Thoracic aorta (tissue), 2 donors: ENCODE data around the gene MARS1. TPM values are rescaled to one million over a fixed set of nuclear protein-coding genes. Genes with fewer than 3 reads are reported as not detected.

Experiments used
- ATAC-seq: fragments of 150-250 bp; one replicate; pipeline ENCODE4 v1.8.0; 2017; ENCODE audit warnings: low read depth; ENCODE audit not compliant: insufficient number of reproducible peaks, low FRiP score
- DNase-seq: peaks from one replicate; pipeline ENCODE4 v3.0.0-alpha.2; 2020; ENCODE audit warnings: low spot score
- H3K27ac ChIP-seq, 2 donors: fragments of 200-600 bp; sonication (generic); 1 replicate in 1 of 2; 2 replicates in 1 of 2; pipeline ENCODE4 v1.5.1; 2016; ENCODE audit warnings: mild to moderate bottlenecking in 2 of 2, moderate library complexity in 2 of 2
- H3K27me3 ChIP-seq: fragments of 200-600 bp; sonication (generic); replicated peaks from 2 replicates; pipeline ENCODE4 v1.6.0; 2016; ENCODE audit warnings: mild to moderate bottlenecking; ENCODE audit not compliant: insufficient read depth
- H3K36me3 ChIP-seq: fragments of 200-600 bp; sonication (generic); one replicate; pipeline ENCODE4 v1.5.1; 2016
- H3K4me1 ChIP-seq, 2 donors: fragments of 200-600 bp; sonication (generic); 1 replicate in 1 of 2; 2 replicates in 1 of 2; pipeline versions ENCODE4 v1.5.1 to v1.6.0; 2016; ENCODE audit warnings: low read depth in 2 of 2, mild to moderate bottlenecking in 1 of 2; ENCODE audit not compliant: control insufficient read depth in 1 of 2
- H3K4me3 ChIP-seq: fragments of 200-600 bp; sonication (generic); 2 replicates; pipeline ENCODE4 v1.5.1; 2016; ENCODE audit warnings: mild to moderate bottlenecking
- H3K9me3 ChIP-seq: fragments of 200-600 bp; sonication (generic); 2 replicates; pipeline ENCODE4 v1.5.1; 2016
- total RNA-seq, 2 donors: library from RNA; depleted of rRNA; stranded (reverse); fragments of >200 nt; gene quantifications; one replicate each; pipeline versions ENCODE4 v1.1.0 to v1.2.3, GENCODE V29; 2016
- TF ChIP-seq, protein P1 (sequence below): fragments of 200-600 bp; sonication (generic); IDR thresholded peaks from one replicate; pipeline ENCODE4 v1.5.1; 2019; ENCODE audit warnings: antibody characterized with exemption

The MARS1 gene
- total RNA-seq, 2 donors from 2014 or later, result 58.8 to 104 TPM

DNA sequence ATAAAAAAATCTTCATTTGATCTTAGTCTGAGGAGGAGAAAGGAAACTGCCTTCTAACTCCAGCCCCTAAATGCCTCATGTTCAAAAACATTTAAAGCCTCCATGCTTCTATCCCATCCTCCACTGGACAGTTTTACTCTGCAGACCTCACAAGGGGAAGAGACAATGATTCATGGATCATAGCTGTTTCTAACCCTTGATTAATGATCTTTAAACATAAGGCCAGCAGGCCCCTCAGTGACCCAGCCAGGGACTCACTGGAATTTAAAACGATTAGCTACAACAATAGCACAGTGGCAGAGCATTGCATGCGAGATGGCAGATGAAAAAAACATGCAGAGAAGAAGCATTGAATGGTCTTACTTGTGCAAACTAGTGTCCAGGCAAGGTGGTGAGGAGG, 53.1 kb downstream of the MARS1 start:
- peaks cover 8% of the 10 kb centered on the region for H3K36me3 ChIP-seq

DNA sequence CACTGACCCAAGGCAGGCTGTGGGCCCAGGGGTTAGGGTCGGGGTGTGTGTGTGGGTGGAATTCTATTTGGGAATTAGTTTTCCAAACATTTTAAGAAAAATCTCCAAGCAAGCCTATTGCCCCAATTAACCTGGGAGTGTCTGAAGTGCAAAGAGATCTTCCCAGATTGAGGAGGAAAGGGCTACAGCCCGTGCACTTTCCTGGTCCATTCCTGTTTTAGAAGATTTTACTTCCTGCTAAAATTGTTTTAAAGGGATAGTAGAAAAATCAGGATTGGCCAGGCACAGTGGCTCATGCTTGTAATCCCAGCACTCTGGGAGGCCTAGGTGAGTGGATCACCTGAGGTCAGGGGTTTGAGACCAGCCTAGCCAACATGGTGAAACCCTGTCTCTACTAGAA, 53.8 kb downstream of the MARS1 start:
- DNase-seq (no peak), ATAC-seq (no peak)
- TF ChIP-seq, protein P1, sequence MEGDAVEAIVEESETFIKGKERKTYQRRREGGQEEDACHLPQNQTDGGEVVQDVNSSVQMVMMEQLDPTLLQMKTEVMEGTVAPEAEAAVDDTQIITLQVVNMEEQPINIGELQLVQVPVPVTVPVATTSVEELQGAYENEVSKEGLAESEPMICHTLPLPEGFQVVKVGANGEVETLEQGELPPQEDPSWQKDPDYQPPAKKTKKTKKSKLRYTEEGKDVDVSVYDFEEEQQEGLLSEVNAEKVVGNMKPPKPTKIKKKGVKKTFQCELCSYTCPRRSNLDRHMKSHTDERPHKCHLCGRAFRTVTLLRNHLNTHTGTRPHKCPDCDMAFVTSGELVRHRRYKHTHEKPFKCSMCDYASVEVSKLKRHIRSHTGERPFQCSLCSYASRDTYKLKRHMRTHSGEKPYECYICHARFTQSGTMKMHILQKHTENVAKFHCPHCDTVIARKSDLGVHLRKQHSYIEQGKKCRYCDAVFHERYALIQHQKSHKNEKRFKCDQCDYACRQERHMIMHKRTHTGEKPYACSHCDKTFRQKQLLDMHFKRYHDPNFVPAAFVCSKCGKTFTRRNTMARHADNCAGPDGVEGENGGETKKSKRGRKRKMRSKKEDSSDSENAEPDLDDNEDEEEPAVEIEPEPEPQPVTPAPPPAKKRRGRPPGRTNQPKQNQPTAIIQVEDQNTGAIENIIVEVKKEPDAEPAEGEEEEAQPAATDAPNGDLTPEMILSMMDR, result no peak
- H3K27me3 ChIP-seq, result no peaks in the 10 kb centered on the region
- no peak overlapping the region for H3K27ac ChIP-seq
- peaks cover 9% of the 10 kb centered on the region in 2 donors for H3K4me1 ChIP-seq
- H3K9me3 ChIP-seq, result no peaks in the 10 kb centered on the region
- H3K4me3 ChIP-seq, result no peak overlapping the region
- H3K36me3 ChIP-seq, result peaks cover 8% of the 10 kb centered on the region

More for the DNA sequence above, 53.1 kb downstream of the MARS1 start:
- H3K27me3 ChIP-seq, result no peaks in the 10 kb centered on the region
- DNase-seq (no peak), ATAC-seq (no peak)
- TF ChIP-seq, protein P1, result no peak
- H3K4me1 ChIP-seq, result peaks cover 7% of the 10 kb centered on the region in 2 donors
- no peak overlapping the region for H3K27ac ChIP-seq
- H3K4me3 ChIP-seq, result no peak overlapping the region
- no peaks in the 10 kb centered on the region for H3K9me3 ChIP-seq

DNA sequence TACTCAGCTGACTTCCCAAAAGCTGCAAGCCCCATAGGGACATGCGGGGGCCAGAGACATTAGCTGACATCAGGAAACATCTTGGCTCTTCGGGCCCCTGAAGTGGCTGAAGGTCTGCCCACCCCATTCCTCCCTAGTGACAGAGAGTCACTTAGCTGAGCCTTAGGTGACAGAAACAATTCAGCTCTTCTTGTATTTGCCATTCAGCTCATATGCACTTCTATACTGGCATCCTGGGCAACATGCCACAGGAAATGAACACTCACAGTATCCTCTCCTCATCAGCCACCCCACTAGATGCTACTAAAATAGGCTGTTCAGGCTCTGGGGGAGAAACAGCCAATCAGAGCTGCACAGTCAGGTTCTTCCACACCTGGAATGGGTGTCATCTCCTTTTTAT, 55.7 kb downstream of the MARS1 start:
- no peak for DNase-seq
- TF ChIP-seq, protein P1, result no peak
- Histone ChIP-seq H3K4me1 (peaks cover 9 to 14% of the 10 kb centered on the region in 2 donors), H3K27ac (no peak overlapping the region), H3K27me3 (no peaks in the 10 kb centered on the region), H3K4me3 (no peak overlapping the region), H3K9me3 (no peaks in the 10 kb centered on the region), H3K36me3 (no peaks in the 10 kb centered on the region)
- ATAC-seq, result no peak

DNA sequence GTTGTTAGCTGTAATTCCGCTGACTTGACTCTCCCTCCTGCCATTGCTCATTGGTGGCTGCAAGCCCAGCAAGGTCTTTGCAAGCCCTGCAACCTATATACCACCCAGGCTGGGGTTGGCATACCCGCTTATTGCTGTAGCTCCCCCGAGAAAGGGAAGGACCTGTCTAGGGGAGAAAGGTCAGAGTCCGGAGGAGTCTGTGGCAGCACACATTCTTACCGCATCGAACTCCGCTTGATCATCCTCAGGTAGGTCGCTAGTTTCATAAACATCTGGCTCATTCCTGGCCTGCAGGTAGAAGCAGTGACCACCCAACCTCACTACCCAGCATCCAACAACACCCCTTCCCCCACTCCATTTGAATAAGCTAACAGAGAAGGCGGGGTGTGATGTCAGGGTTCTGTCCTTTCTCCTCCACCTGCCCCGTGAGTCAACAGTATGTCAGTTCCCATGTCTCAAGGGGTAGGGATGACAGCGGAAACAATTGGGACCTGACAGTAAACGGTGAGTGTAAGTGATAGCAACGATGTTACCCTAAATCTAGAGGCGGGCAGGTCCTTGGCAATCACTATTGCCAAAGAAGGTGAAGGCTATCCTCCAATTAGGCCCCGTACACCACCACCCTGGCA, 58.1 kb downstream of the MARS1 start:
- TF ChIP-seq, protein P1, result no peak
- Histone ChIP-seq H3K4me3 (peak overlapping the region; percentile 94), H3K27me3 (no peaks in the 10 kb centered on the region), H3K27ac (no peak overlapping the region), H3K4me1 (peaks cover 9 to 29% of the 10 kb centered on the region in 2 donors), H3K9me3 (no peaks in the 10 kb centered on the region), H3K36me3 (no peaks in the 10 kb centered on the region)
- DNase-seq (no peak), ATAC-seq (no peak)

DNA sequence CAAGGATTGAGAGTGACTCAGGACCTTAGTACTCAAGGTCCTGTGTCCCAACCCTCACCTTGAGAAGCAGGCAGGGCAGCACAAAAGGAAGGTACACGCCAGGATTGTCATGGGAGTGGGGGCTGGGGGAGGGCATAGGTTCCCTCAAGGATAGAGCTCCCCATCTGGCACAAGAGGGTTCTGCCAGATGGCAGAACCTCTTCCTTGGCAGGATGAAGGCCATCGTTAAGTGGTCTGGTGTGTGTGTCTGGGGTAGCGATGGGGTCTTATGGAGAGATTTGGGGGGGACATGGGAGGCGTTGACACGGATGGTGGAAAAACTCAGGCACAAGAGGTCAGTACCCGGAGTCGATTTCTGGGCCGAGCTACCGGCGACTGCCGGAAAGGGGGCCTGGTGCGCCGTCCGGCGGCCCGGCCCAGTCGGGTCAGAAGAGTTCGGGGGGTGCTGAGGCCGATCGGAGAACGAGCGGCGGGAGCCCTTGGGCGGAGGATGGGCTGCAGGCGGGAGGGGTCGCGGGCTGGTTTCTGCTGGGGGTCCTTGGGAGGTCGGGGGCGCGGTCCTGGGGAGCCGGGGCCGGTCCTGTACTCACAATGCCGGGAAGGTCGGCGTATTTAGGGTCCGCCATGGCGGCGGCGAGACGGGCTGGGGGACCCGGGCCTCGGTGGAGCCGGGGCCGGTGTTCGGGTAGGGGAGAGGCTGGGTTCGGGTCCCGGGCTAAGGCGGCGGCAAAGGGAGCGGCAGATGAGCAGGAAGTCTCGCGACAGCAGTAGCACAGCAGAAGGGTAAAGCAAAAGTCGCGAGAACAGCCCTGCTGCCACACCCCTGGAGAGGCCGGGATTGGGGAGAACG, 58.8 kb downstream of the MARS1 start, which contains the start of gene DCTN2:
TSS of gene DCTN2 (minus strand) at position 755 of the 850 bp plus-strand sequence. CDS start at position 626, 129 bp downstream.
- peak; percentile 86 for ATAC-seq
- peaks cover 9 to 29% of the 10 kb centered on the region in 2 donors for H3K4me1 ChIP-seq

More for the DNA sequence above, 58.8 kb downstream of the MARS1 start, which contains the start of gene DCTN2:
- H3K27me3 ChIP-seq, result no peaks in the 10 kb centered on the region
- peak; percentile 94 for DNase-seq
- peak within 1 kb of the TSS; percentile 71 to 80 for H3K27ac ChIP-seq
- no peaks in the 10 kb centered on the region for H3K36me3 ChIP-seq
- TF ChIP-seq, protein P1, result no peak
- H3K4me3 ChIP-seq, result peak within 1 kb of the TSS; percentile 94
- H3K9me3 ChIP-seq, result no peaks in the 10 kb centered on the region
